GM23248 (cell line): ENCODE data around the gene PDPK1. TPM values are rescaled to one million over a fixed set of nuclear protein-coding genes. Genes with fewer than 3 reads are reported as not detected.
"Not testable (repeated sequence)": the region's sequence is repeated elsewhere in the genome, so short reads cannot be mapped to it uniquely, and the experiment has no call there.

Experiments used
- DNase-seq: peaks from one replicate; pipeline ENCODE4 v3.0.0-alpha.2; 2015
- H2AFZ ChIP-seq: fragments of 200-600 bp; sonication (generic); 2 replicates; pipeline ENCODE4 v1.6.1; 2016; ENCODE audit warnings: antibody characterized with exemption
- H3F3A ChIP-seq: fragments of 200-600 bp; sonication (generic); 2 replicates; pipeline ENCODE4 v1.6.1; 2016; ENCODE audit warnings: mild to moderate bottlenecking, antibody characterized with exemption, mixed run types; ENCODE audit not compliant: insufficient read depth
- H3K27ac ChIP-seq: fragments of 200-600 bp; sonication (generic); 2 replicates; pipeline ENCODE4 v1.5.1; 2016; ENCODE audit warnings: mild to moderate bottlenecking
- H3K27me3 ChIP-seq: fragments of 200-600 bp; sonication (generic); replicated peaks from 2 replicates; pipeline ENCODE4 v1.6.1; 2016; ENCODE audit warnings: mild to moderate bottlenecking; ENCODE audit not compliant: insufficient read depth
- H3K36me3 ChIP-seq: fragments of 200-600 bp; sonication (generic); 2 replicates; pipeline ENCODE4 v1.6.1; 2016; ENCODE audit warnings: low read depth, mild to moderate bottlenecking
- H3K4me1 ChIP-seq: fragments of 200-600 bp; sonication (generic); 2 replicates; pipeline ENCODE4 v1.6.1; 2016; ENCODE audit warnings: mild to moderate bottlenecking; ENCODE audit not compliant: insufficient read depth
- H3K4me2 ChIP-seq: fragments of 200-600 bp; sonication (generic); one replicate; pipeline ENCODE4 v1.6.1; 2016; ENCODE audit warnings: mild to moderate bottlenecking; ENCODE audit not compliant: unreplicated experiment
- H3K4me3 ChIP-seq: fragments of 200-600 bp; sonication (generic); 2 replicates; pipeline ENCODE4 v1.5.1; 2016; ENCODE audit warnings: mild to moderate bottlenecking
- H3K79me2 ChIP-seq: fragments of 200-600 bp; sonication (generic); 2 replicates; pipeline ENCODE4 v1.6.1; 2016; ENCODE audit warnings: mild to moderate bottlenecking; ENCODE audit not compliant: insufficient read depth
- H3K9ac ChIP-seq: fragments of 200-600 bp; sonication (generic); 2 replicates; pipeline ENCODE4 v1.6.1; 2016; ENCODE audit warnings: mild to moderate bottlenecking
- H3K9me2 ChIP-seq: fragments of 200-600 bp; sonication (generic); 2 replicates; pipeline ENCODE4 v1.6.1; 2016; ENCODE audit warnings: mixed run types, mild to moderate bottlenecking, moderate library complexity; ENCODE audit not compliant: insufficient read depth
- H3K9me3 ChIP-seq: fragments of 200-600 bp; sonication (generic); one replicate; pipeline ENCODE4 v1.6.1; 2017; ENCODE audit warnings: low read depth
- H4K20me1 ChIP-seq: fragments of 200-600 bp; sonication (generic); 2 replicates; pipeline ENCODE4 v1.6.0; 2016; ENCODE audit not compliant: insufficient read depth
- EZH2 ChIP-seq: fragments of 200-600 bp; sonication (generic); IDR thresholded peaks from 2 replicates; pipeline ENCODE4 v1.6.1; 2018; ENCODE audit warnings: antibody characterized with exemption, mild to moderate bottlenecking; ENCODE audit not compliant: insufficient read depth, poor library complexity, severe bottlenecking
- EZH2phosphoT487 ChIP-seq: fragments of 200-600 bp; sonication (generic); IDR thresholded peaks from 2 replicates; pipeline ENCODE4 v1.6.1; 2018; ENCODE audit warnings: antibody characterized with exemption, moderate library complexity, mild to moderate bottlenecking, low read depth; ENCODE audit not compliant: insufficient read depth
- whole genome bisulfite sequencing, 2 experiments: methylation state at CpG; one replicate each; pipeline ENCODE4 v1.1.6; 2015 to 2017; ENCODE audit warnings: low lambda C conversion rate in 2 of 2, low coverage in 1 of 2; ENCODE audit errors: missing lambda C conversion rate in 2 of 2; 5-methylcytosine and 5-hydroxymethylcytosine counted together
- in situ Hi-C: fragments of 300-500 bp; cut with MboI; formaldehyde crosslinking; loops from 2 replicates; pipeline ENCODE4 v1.15.0; 2020
- polyA plus RNA-seq: library from polyadenylated mRNA; unstranded; fragments of >200 nt; fragmentation: Nextera tagmentation; extraction: Ambion mirVana; gene quantifications from 2 replicates; pipeline ENCODE4 v1.2.1, GENCODE V29; 2016
- total RNA-seq: library from RNA; depleted of rRNA; stranded (reverse); fragments of >200 nt; shearing (Covaris generic); gene quantifications from 2 replicates; pipeline ENCODE4 v1.2.3, GENCODE V29; 2014

PDPK1 gene
- total and polyA plus RNA-seq, 2 experiments from 2014 or later, result 21.6 to 28.1 TPM

- Histone ChIP-seq H3K9me2 (no peaks in the 10 kb centered on the region), H3K4me3 (peak overlapping the region; percentile 83), H3K36me3 (no peaks in the 10 kb centered on the region), H2AFZ (peak overlapping the region; percentile 74), H3K9ac (peak overlapping the region; percentile 88), H3K9me3 (no peaks in the 10 kb centered on the region), H3K27ac (peak overlapping the region; percentile 81), H3K79me2 (no peaks in the 10 kb centered on the region), H4K20me1 (no peaks in the 10 kb centered on the region), H3F3A (peaks cover 22% of the 10 kb centered on the region), H3K27me3 (no peaks in the 10 kb centered on the region), H3K4me1 (peaks cover 18% of the 10 kb centered on the region), H3K4me2 (peak overlapping the region; percentile 98)
- TF ChIP-seq EZH2phosphoT487 (no peak), EZH2 (no peak)
- DNase-seq, result peak; percentile 100
- in situ Hi-C loops, result no loop called here
- WGBS, 2 experiments, result 2 to 3% methylated on average over 55 to 81 of the region's 84 CpGs
These were observed 5.9 kb upstream of the PDPK1 start for GRCh38 chr16:2531696-2532493.

- H3K27me3 ChIP-seq, result no peaks in the 10 kb centered on the region
- no peaks in the 10 kb centered on the region for H3K9me3 ChIP-seq
- peak overlapping the region; percentile 83 for H3K4me3 ChIP-seq
- in situ Hi-C loops, result no loop called here
- TF ChIP-seq EZH2 (no peak), EZH2phosphoT487 (no peak)
- peak overlapping the region; percentile 65 for H3K27ac ChIP-seq
- H4K20me1 ChIP-seq, result no peaks in the 10 kb centered on the region
- WGBS, 2 experiments, result 2 to 3% methylated on average over 33 to 37 of the region's 37 CpGs
- H3K36me3 ChIP-seq, result no peaks in the 10 kb centered on the region
- H3K4me1 ChIP-seq, result peaks cover 19% of the 10 kb centered on the region
- H2AFZ ChIP-seq, result peak overlapping the region; percentile 74
- H3K9ac ChIP-seq, result peak overlapping the region; percentile 88
- peak; percentile 60 for DNase-seq
- no peaks in the 10 kb centered on the region for H3K9me2 ChIP-seq
- H3F3A ChIP-seq, result peaks cover 26% of the 10 kb centered on the region
- peak overlapping the region; percentile 98 for H3K4me2 ChIP-seq
- no peaks in the 10 kb centered on the region for H3K79me2 ChIP-seq
These were observed 5.2 kb upstream of the PDPK1 start for GRCh38 chr16:2532494-2533141.

GRCh38 chr16:2533142-2533755 lies 4.6 kb upstream of the PDPK1 start:
- H3K36me3 ChIP-seq, in situ Hi-C loops, H4K20me1 ChIP-seq, H3K9me2 ChIP-seq, H3K9me3 ChIP-seq, H3K79me2 ChIP-seq, H3K27me3 ChIP-seq: not testable (repeated sequence)
- peaks cover 26% of the 10 kb centered on the region for H3F3A ChIP-seq
- peak overlapping the region; percentile 74 for H2AFZ ChIP-seq
- peak overlapping the region; percentile 88 for H3K9ac ChIP-seq
- peak; percentile 36 for DNase-seq
- 25 to 36% methylated on average over 10 to 16 of the region's 16 CpGs for WGBS, 2 experiments
- peak overlapping the region; percentile 83 for H3K4me3 ChIP-seq
- H3K4me2 ChIP-seq, result peak overlapping the region; percentile 98
- peaks cover 19% of the 10 kb centered on the region for H3K4me1 ChIP-seq
- H3K27ac ChIP-seq, result peak overlapping the region; percentile 65

GRCh38 chr16:2533912-2534311 lies 3.9 kb upstream of the PDPK1 start:
- DNase-seq, result no peak
- H3K4me1 ChIP-seq, result peaks cover 20% of the 10 kb centered on the region
- peaks cover 26% of the 10 kb centered on the region for H3F3A ChIP-seq
- no peak overlapping the region for H3K4me3 ChIP-seq
- no peaks in the 10 kb centered on the region for H3K9me3 ChIP-seq
- no peak overlapping the region for H3K4me2 ChIP-seq
- in situ Hi-C loops, result no loop called here
- no peak overlapping the region for H3K9ac ChIP-seq
- H2AFZ ChIP-seq, result no peak overlapping the region
- H4K20me1 ChIP-seq, result no peaks in the 10 kb centered on the region
- H3K9me2 ChIP-seq, result no peaks in the 10 kb centered on the region
- peaks cover 6% of the 10 kb centered on the region for H3K79me2 ChIP-seq
- TF ChIP-seq EZH2, result no peak
- no peak for TF ChIP-seq EZH2phosphoT487
- WGBS, 2 experiments, result 93 to 95% methylated on average over 11 of the region's 11 CpGs
- H3K36me3 ChIP-seq, result no peaks in the 10 kb centered on the region
- H3K27ac ChIP-seq, result no peak overlapping the region
- H3K27me3 ChIP-seq, result no peaks in the 10 kb centered on the region

GRCh38 chr16:2534335-2534734 lies 3.5 kb upstream of the PDPK1 start:
- DNase-seq, in situ Hi-C loops, H3K27me3 ChIP-seq, H3K36me3 ChIP-seq, H3K79me2 ChIP-seq, H3K4me3 ChIP-seq, H3K9ac ChIP-seq, H3K9me3 ChIP-seq, H2AFZ ChIP-seq, H3K4me2 ChIP-seq, H3K9me2 ChIP-seq, H3K27ac ChIP-seq, H4K20me1 ChIP-seq: not testable (repeated sequence)
- peaks cover 26% of the 10 kb centered on the region for H3F3A ChIP-seq
- 98 to 99% methylated on average over 5 of the region's 5 CpGs for WGBS, 2 experiments
- H3K4me1 ChIP-seq, result peaks cover 25% of the 10 kb centered on the region
